GM21360 (cell line): Measurements from ENCODE around the gene RIT1.
"Not testable (repeated sequence)": the region's sequence is repeated elsewhere in the genome, so short reads cannot be mapped to it uniquely, and the experiment has no call there.

Experiments
- ATAC-seq: cut with Tn5 transposase; IDR thresholded peaks from one replicate; pipeline ENCODE4 v1.9.1; 2021; ENCODE audit warnings: mild to moderate bottlenecking, moderate library complexity; ENCODE audit not compliant: unreplicated experiment

The RIT1 gene

DNA sequence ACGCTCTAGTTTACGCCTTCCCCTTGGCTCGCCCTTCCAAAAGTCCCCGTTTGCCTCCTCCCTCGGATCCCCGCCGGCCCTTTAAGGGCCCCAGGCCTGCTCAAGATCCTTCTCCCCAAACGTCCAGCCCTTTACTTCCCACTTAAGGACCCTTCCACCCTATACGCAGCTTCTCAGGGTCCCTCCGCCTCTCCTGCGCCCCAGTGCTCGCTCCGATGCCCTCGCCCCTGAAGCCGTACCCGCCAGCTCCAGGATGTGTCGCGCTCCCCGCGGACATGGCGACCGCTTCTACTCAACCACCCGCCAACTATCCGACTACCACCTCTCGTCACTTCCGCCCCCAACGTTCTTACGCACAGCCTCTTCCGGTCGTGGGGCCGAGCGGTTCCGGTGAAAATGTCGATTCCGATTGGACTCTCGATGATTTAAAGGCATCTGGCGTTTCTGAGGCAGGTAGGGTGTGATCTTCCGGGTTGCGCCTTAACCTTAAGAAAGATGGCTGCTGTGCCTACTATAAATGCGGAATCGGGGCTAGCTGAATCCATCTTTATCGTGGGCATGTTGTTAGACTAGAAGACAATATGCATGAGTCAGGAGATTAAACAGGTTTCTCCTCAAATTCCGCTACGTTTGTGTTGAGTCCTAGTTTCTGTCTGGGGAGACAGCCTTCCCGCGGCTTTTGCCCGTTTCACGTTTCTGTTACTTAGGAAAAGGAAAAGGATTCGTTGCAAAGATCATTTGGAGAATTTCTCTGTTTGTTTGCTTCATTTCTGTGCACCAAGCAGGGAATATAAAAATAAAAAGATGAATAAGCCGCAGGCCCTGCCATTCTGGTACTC is 23.2 kb upstream of the RIT1 start, which contains the start of gene KHDC4:
TSS of gene KHDC4 (minus strand) at position 317 of the 839 bp plus-strand sequence. CDS start at position 277, 40 bp downstream.
- peak; percentile 91 for ATAC-seq

DNA sequence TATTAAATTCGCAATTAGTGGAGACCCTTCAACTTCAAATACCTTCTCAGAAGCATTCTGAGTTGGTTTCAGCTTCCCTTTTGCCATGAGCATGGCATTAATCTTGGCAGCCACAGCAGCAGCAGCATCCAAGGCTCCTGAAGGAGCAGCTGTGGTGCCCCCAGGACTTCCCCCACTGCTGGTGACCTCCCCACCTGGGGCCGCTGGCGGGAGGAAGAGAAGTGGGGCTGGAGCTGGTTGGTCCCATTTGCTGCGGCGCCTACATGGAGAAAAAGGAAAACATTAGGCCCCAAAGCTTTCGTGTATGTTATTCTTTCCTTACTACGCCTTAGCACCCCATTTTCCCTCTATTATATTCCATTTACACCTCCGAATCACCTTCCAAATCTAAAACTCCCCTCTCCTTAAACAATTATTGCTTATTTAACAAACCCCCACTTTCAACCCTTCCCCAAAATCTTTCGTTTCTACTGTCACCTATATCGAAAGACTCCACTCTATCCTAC is 22.5 kb upstream of the RIT1 start:
- no peak for ATAC-seq

DNA sequence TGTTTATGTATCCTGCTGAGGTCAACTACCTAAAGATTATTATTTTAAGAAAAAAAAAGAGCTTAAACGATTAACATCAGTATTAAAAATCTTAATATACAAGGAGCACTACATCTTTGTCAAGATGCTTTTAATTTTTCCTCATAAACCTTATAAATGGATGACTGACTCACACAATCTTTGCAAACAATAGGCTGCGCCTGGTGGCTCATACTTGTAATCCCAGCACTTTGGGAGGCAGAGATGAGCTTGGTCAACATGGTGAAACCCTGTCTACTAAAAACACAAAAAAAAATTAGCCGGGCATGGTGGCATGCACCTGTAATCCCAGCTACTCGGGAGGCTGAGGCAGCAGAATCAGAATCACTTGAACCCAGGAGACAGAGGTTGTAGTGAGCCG is 21.3 kb upstream of the RIT1 start:
- no peak for ATAC-seq

DNA sequence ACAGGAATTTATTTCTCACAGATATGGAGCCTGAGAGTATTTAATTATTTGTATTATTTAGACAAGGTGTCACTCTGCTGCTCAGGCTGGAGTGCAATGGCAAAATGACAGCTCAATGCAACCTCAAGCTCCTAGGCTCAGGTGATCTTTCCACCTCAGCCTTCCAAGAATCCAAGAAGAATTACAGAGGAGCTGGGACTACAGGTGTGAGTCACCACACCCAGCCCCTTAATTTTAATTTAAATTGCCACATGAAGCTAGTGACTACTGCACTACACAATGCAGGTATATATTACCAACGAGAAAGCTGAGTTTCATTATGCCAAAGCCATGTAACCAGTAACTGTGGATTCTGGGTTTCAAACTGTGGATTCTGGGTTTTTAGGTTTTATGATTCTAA is 20.9 kb upstream of the RIT1 start:
- ATAC-seq = no peak

DNA sequence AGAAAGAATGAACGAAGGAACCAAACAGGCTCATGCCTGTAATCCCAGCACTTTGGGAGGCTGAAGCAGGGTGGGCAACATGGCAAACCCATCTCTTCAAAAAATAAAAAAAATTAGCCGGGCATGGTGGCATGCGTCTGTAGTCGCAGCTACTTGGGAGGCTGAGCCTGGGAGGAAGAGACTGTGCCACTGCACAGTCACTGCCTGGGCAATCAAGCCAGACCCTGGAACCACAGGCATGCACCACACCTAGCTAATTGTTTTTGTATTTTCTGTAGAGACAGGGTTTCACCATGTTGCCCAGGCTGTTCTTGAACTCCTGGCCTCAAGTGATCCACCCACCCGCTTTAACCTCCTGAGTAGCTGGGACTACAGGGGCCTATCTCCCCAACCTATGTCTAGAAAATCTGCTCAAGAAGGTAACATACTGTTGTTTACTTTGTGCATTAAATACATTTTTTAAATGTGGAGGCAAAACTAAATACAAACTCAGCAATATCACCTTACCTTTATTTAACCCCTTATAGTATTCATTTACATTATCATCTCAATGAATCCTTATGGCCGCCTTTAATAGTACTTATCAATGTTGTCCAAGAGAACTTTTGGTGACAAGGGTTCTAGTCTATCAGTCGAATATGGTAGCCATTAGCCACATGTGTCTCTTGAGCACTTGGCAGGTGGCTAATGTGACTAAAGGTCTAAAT is 20.3 kb upstream of the RIT1 start:
- no peak for ATAC-seq

- not testable (repeated sequence) for ATAC-seq
Measured at GRCh38 chr1:155930725-155931124, 19.6 kb upstream of the RIT1 start.

DNA sequence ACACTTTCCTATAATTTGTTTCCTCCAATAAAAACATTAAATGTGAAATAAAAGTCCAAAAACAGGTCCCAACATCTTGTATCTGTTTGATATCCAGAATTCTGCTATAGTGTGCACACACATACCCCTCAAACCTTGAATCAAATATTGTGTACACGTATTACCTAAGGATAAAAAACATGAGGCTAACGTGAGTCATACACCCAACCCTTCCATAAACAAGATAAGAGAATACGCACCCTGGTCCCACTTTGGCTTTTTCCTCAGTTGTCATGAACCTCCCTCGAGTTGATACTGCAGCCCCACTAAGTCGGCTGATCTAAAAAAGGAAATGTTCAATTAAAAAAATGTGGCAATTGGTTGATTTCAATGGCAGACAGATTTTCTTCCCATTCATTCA is 17.9 kb upstream of the RIT1 start:
- no peak for ATAC-seq

DNA sequence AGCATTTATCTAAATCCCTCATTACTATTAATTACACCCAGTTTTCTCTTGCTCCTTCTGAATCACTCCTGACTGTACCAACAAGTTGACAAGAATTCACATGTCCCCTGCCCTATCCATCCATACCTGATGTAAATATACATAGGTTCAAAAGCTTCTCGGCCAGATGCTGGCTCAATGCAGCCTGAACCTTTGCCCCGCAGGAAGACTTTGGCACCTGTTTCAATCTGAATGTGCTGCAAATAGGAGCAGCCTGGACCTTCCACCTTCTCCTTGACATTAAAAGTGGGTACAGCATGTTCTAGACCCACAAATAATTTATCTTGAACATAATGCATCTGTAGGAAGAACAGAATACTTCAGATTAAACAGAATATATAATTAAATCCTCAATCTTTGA is 14.4 kb upstream of the RIT1 start:
- no peak for ATAC-seq

- no peak for ATAC-seq
Measured at GRCh38 chr1:155920717-155921116, 9.6 kb upstream of the RIT1 start.

GRCh38 chr1:155919801-155920200 is 8.7 kb upstream of the RIT1 start:
- ATAC-seq = no peak

DNA sequence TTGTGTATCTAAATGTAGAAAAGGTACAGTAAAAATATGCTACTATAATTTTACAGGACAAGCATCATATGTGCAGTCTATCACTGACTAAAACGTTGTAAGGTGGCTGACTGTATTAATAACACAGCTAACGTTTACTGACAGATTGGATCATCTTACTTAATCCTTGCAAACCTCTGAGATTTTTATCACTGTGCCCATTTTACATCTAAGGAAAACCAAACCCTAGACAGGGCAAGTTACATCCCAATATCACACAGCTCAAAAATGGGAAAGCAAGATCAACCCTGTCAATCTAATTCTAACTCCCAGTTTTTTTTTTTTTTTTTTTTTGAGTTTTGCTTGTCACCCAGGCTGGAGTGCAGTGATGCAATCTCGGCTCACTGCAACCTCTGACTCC is 7.5 kb upstream of the RIT1 start:
- ATAC-seq = no peak

- ATAC-seq = no peak
Measured at GRCh38 chr1:155913969-155914757, 3.0 kb upstream of the RIT1 start.

- no peak for ATAC-seq
Measured at GRCh38 chr1:155912056-155912536, 947 bp upstream of the RIT1 start.

DNA sequence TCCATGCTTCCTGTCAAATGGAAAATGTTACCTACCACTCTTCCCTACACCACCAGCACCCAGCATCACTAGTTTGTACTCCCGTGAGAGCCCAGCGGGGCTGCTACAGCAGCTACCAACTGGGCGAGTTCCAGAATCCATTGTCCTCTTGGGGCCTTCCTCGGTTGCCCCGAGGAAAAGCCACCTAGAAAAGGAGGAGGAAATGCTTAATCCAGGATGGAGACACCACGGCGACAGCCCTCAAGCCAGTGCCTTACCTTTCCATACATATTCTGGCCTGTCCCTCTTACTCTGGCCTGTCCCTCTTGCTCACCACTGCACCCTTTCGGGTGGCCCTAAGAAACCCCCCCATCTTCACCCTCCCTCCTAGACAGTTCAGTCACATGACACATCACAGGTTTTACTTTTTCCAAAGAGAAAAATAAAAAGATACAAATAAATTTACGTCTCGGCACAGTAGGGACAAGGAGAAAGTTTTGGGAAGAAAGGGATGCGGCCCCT is 478 bp downstream of the RIT1 start:
- ATAC-seq = no peak

DNA sequence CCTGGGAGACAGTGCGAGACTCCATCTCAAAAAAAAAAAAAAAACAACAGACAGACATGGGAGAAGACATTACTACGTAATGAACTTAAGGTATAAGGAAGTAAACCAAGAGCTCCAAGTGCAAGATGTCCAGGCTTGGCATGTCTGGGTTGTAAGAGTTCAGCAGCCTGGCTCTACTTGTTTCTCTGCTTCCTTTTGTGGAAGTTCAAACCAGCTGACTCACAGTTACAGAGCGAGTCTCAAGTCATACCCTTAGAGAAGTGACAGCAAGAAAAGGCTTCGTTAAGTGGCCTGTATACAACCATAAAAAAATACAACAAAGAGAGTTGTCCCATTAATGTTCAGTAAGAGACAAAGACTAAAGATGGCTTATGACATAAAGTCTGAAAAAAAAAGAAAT is 1.3 kb downstream of the RIT1 start:
- no peak for ATAC-seq

DNA sequence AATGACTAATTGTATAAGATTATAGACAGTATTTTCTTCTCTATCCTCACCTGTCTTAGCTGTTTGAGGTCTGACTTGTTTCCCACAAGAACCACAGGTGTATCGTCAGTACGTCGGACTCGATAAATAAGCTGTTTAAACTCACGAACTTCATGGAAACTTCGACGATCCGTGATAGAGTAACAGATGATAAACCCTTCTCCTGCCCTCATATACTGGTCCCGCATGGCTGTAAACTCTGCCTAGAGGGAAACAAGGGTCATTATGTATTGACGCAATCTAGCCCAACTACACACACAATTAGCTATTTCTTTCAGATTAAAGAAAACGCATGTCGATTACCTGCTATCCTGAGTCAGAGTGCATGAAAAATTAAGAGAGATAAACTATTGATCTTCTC is 6.9 kb downstream of the RIT1 start:
- no peak for ATAC-seq

DNA sequence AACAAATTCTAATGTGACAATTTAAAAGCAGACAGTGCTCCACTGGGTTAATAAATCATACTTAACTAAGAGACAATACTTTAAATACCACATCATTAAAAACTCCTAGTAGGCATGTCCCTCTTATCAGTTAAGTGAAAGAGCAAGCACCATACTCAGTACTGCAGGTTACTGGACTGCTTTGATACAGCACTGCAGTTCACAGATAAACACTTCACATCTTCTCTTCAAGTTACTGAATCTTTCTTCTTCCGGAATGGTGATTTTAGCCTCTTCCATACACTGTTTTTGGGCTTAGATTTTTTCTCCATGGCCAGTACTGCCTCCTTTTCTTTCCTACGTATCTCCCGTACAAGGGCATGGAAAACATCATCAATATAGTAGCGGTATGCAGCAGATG is 11.0 kb downstream of the RIT1 start:
- no peak for ATAC-seq

DNA sequence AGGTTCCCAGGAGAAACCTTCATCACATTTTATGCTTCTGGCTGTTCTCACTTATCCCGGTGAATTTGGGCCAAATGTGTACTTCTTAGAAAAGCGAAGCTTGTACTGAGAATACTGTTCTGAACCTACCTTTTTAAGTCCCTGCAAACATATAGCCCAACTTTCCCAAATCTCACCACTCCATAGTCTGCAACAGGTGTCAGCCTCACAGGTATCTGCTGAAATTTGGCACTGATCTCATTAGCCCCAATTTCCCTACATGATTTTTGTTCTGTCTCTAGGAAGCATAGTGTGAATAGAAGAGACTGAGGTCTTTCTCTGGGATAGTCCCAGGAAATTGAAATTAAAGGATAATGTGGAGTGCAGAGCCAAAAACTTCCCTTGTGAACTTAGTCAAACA is 11.5 kb downstream of the RIT1 start:
- no peak for ATAC-seq

- no peak for ATAC-seq
Measured at GRCh38 chr1:155898888-155899287, 12.3 kb downstream of the RIT1 start.

DNA sequence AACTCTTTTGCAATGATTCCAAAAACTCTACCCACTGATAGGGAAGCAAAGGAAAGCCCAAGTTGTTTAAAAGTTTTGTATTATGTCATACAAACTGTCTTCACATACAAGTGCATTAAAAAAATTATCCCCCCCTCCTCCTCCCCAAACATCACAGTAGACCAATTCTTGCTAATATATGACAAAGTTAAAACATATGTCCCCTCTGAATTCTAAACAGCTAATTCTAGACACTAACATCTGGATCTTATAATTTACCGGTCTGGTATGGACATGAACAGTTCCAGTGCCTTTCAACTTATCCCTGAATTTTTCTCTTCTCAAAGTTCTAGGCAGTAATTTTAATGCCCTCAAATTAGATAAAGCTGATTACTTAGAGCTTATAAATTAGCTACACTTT is 13.4 kb downstream of the RIT1 start:
- ATAC-seq = no peak

GRCh38 chr1:155896476-155896875 is 14.7 kb downstream of the RIT1 start:
- ATAC-seq = not testable (repeated sequence)
